Transverse colon (tissue), 3 donors: Measurements from ENCODE around the gene OBSL1.

Experiments
- EP300 ChIP-seq: sonication (generic); formaldehyde crosslinking; IDR thresholded peaks from one replicate; pipeline ENCODE4 v1.6.1; 2017; ENCODE audit warnings: antibody characterized with exemption, low read depth
- TF ChIP-seq, protein P1 (sequence below), 5 experiments: fragments of 200-600 bp in 3 of 5; fragments of 450-650 bp in 2 of 5; sonication (generic) in 3 of 5; IDR thresholded peaks; 1 replicate in 2 of 5; 2 replicates in 3 of 5; pipeline ENCODE4 v1.5.1; 2016 to 2017; ENCODE audit warnings: antibody characterized with exemption in 5 of 5, inconsistent platforms in 3 of 5, mild to moderate bottlenecking in 2 of 5, moderate library complexity in 1 of 5

DNA sequence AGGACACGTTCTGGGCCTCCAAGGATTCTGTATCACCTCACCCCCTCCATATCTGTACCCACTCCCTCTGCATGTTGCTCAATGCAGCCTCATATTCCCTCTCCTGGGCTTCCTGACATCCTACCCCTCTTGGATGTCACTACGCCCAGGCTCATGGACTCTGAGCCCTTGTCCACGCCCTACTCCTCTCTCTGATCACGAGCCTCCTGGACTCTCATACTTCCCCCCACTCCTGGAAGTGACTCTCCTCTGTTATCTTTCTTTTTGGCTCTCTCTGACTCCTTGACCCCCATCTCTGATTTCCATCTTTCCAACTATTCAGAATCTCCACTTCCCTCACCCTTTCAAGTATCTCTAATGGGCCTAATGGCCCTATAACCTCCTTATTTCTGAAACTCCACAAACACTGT lies 25.4 kb downstream of the OBSL1 start:
- TF ChIP-seq EP300, result no peak
- TF ChIP-seq, protein P1, sequence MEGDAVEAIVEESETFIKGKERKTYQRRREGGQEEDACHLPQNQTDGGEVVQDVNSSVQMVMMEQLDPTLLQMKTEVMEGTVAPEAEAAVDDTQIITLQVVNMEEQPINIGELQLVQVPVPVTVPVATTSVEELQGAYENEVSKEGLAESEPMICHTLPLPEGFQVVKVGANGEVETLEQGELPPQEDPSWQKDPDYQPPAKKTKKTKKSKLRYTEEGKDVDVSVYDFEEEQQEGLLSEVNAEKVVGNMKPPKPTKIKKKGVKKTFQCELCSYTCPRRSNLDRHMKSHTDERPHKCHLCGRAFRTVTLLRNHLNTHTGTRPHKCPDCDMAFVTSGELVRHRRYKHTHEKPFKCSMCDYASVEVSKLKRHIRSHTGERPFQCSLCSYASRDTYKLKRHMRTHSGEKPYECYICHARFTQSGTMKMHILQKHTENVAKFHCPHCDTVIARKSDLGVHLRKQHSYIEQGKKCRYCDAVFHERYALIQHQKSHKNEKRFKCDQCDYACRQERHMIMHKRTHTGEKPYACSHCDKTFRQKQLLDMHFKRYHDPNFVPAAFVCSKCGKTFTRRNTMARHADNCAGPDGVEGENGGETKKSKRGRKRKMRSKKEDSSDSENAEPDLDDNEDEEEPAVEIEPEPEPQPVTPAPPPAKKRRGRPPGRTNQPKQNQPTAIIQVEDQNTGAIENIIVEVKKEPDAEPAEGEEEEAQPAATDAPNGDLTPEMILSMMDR (IDR thresholded peaks at IDR 0.05), result no peak
